DMS 273 treated with DMSO at 0.1 percent for 48 hours (cell line): ENCODE measurements around the gene CDC14C.
"Not testable (repeated sequence)": the region's sequence is repeated elsewhere in the genome, so short reads cannot be mapped to it uniquely, and the experiment has no call there.

Experiments
- DNase-seq: peaks from one replicate; lab custom pipeline; 2025; lab: John Stamatoyannopoulos, UW

Gene CDC14C

GRCh38 chr7:48924433-48924832, at the start of gene CDC14C:
Gene CDC14C (plus strand): TSS chr7:48924547. CDS start chr7:48924673, 126 bp downstream.
- no peak for DNase-seq

DNA sequence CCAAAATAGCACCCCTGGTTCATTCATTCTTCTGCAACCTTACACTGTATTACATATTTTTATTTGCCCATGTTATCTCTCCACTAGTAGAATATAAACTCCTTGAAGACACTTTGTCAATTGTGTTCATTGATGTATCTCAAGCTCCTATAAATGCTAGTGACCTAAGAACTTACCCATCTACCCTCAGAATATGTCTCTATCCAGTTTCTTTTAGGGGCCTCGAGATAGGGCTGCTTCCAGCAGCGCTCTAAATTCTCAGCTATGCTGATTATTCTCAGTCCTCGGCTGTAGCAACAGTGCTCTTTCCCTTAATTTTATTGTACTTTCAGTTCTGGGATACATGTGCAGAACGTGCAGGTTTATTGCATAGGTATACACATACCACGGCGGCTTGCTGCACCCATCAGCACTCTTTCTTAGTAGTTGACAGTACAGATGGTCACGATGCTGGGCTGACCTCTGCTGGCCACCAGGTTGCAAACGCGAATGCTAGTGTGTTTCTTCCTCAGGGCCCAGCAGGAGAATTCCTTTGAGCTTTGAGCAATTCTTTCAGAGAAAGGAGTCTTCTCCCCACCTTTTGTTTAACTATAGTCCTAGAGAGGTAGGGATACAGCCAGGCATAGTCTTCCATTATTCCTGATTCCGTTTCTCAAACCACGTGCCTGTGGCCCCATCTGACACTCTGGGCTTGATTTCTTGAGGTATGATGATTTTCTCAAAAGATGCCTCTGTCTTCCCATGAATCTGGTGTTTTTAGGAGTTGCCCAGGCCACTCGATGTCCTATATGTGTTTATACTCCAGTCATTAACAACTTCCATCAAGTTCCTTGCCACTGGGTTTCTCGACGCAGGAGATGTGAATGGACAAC, 49.1 kb upstream of the CDC14C start:
- no peak for DNase-seq

DNA sequence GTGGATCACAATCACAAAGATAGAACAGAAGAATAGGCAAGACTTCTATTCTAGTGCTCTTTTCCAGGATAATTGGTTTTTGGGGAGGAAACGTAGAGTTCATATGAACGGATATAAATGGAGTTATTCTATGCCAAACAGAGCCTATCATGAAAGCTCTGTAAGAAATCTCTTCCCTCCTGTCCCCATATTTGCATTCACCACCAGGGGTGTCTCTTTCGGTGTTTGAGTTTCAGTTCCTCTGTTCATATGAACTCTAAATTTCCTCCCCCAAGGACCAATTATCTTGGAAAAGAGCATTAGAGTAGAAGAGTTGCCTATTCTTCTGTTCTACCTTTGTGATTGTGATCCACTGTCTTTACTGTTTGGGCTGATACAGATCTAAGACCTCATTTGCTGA, 48.3 kb upstream of the CDC14C start:
- DNase-seq: no peak

- no peak for DNase-seq
Measured at GRCh38 chr7:48880851-48881250, 43.5 kb upstream of the CDC14C start.

GRCh38 chr7:48887500-48887899, 36.8 kb upstream of the CDC14C start:
- no peak for DNase-seq

- DNase-seq: no peak
Measured at GRCh38 chr7:48894574-48894973, 29.8 kb upstream of the CDC14C start.

- DNase-seq: no peak
Measured at GRCh38 chr7:48899932-48900331, 24.4 kb upstream of the CDC14C start.

- no peak for DNase-seq
Measured at GRCh38 chr7:48901966-48902365, 22.4 kb upstream of the CDC14C start.

- no peak for DNase-seq
Measured at GRCh38 chr7:48904975-48905374, 19.4 kb upstream of the CDC14C start.

DNA sequence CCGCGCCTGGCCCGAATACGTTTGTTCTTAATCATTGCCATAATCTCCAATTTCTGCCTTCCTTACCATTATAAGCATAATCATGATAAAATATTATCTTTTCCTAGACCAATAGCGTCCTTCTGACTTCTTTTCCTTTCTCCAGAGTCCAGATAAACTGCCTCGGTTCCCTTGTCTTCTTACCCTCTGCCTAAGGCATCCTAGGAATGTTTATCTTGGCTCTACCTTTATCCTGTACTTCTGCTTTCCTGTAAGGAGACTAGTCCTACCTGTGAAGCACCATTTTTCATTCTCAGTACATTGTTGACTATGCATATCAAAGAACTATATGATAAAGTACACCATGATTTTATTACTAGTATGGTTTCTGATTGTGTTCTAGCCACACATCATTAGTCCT, 18.7 kb upstream of the CDC14C start:
- DNase-seq: not testable (repeated sequence)

- DNase-seq: not testable (repeated sequence)
Measured at GRCh38 chr7:48909887-48910286, 14.5 kb upstream of the CDC14C start.

DNA sequence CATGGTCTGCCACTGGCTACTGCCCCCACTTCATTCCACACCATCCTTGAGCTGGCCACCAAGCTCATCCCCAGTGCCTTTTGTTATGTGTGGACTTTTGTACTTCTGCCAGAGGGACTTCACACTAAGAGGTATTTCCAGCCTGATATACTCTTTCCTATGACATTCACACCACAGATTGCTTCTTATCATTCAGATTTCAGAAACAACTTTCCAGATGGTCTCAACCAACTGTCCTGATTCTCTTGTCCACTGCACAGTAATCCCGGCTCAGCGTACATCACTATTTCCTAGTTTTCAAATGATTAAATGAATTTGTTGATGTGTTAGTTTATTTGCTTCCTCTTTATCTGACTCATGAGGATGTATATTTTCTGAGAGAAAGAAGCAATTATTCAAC, 7.1 kb downstream of the CDC14C start:
- DNase-seq: no peak

GRCh38 chr7:48932126-48932910, 8.0 kb downstream of the CDC14C start:
- no peak for DNase-seq

DNA sequence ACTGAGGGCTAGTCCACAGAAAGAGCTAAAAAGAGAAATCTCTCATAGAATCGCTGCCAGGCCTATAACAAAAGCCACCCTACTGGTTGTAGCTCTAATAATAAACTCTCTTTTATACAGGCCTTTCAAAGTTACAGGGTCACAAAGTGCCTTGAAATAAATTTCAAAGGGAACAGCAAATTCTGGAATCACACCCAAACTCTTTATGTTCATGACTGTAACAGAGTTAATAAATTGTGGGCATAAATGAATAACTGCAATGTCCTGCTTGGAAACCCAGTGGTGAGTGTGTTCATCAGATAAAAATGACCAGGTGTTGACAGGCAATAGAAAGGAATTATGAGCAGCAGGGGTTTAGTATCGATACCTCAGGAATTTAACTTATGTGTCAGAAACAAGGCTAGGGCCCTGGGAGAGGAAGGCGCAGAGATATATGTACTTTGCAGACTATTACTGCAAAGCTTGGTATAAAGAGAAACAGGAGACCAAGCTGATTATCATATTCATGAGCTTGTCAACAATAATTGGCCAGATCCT, 9.3 kb downstream of the CDC14C start:
- DNase-seq: no peak

- no peak for DNase-seq
Measured at GRCh38 chr7:48938539-48939295, 14.4 kb downstream of the CDC14C start.

GRCh38 chr7:48943279-48943990, 19.1 kb downstream of the CDC14C start:
- DNase-seq: no peak

DNA sequence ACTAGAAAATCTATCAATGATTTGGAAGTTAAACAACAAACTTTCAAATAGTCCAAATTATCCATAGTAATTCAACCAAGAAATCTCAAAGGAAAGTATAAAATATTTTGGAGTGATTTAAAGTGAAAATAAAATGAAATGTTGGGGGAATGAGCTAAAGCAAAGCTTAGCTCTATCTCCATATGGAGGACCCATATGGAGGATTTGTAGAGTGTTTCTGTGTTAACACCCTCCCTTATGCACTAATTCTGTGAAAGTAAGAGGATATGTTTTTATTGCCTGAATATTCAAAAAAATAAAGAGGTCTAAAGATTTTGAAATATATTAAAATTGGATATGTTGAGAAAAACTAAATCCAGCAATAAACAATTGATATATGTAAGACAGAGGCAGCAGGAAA, 31.6 kb downstream of the CDC14C start:
- DNase-seq: no peak

DNA sequence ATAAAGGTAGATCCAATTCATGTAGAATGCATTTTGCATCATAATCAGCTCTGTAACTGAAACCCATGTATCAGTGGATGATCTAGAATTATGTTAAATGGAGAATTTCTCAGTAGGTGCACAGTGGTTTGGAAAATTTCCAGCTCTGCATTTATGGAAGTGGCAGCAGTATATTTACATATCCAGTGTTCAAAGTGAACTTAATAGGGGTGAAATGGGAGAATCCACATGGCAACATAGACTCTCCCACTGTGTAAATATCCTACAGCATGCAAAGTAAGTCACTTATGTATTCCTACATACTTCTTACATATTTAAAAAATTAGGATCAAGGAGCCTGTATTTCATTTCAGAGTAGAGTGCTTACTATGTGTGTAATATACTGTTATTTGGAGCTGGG, 35.3 kb downstream of the CDC14C start:
- no peak for DNase-seq

DNA sequence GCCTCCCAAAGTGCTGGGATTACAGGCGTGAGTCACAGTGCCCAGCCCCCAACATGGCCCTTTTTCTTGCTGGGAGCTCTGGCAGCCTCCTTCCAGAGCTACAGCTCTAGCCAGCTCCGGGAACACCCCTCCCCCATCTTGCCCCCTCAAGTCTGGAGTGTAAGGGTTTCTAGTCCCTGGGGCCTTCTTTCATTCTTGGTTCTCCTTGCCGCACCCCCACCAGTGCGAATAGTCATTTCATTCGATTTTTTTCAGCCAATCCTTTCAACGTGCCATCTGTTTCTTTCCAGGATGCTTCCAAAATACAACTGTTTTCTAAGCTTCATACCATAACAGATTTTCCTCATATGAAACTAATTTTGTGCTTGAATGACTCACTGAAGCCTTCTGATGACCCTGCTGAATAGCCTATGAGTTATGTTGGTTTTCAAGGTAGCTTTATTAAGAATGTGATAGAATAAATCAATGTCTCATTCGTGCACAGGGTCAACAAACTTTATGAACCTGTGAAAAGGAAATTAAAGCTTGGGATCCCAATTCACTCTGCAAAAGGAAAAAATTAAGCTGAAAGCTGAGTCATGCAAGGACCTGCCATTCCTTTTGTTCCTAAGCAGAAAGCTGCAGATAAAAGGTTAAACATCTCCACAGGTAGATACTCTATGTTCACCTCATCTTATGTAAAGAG, 38.6 kb downstream of the CDC14C start:
- DNase-seq: no peak

GRCh38 chr7:48964074-48964473, 39.7 kb downstream of the CDC14C start:
- DNase-seq: no peak

GRCh38 chr7:48971173-48971572, 46.8 kb downstream of the CDC14C start:
- no peak for DNase-seq
